Left hindlimb (tissue), 1 donor: ENCODE data around the gene ZC3H7A.
A peak's percentile ranks its signal among the peaks of the same experiment; 100 is the strongest.
"Not testable (repeated sequence)": the region's sequence is repeated elsewhere in the genome, so short reads cannot be mapped to it uniquely, and the experiment has no call there.

ENCODE experiments used
- DNase-seq: peaks from one replicate; pipeline ENCODE4 v3.0.0-alpha.2; 2018

ZC3H7A gene

DNA sequence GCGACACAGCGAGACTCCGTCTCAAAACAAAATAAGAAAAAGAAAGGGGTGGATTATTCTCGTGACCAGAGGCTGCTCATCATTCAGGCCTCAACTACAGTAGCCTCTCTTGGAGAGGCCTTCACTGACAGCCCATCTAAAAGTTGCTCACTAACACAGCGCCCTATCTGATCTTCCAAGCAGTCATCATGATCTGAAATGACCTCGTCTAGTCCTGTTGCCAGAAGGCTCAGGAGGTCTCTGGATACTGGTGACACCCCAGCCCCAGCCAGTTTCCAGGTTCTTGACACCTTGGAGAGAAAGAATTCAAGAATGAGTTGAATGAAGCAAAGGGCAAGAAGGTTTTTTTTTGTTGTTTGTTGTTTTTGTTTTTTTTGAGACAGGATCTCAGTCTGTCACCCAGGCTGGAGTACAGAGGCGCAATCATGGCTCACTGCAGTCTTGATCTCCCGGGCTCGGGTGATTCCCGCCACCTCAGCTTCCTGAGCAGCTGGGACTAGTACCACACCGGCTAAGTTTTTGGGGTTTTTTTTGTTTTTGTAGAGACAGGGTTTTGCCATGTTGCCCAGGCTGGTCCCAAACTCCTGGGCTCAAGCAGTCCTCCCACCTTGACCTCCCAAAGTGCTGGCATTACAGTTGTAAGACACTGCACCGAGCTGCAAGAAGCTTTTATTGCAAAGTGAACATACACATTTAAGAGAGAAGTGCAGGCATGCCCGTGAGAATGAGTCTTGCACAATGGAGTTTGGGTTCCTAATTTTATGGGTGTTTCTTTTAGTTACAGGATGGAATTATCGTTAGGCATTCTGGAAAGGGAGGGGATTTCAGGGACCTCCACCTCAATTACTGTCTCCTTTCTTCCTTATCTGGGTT is 2.7 kb upstream of the ZC3H7A start:
- no peak for DNase-seq

DNA sequence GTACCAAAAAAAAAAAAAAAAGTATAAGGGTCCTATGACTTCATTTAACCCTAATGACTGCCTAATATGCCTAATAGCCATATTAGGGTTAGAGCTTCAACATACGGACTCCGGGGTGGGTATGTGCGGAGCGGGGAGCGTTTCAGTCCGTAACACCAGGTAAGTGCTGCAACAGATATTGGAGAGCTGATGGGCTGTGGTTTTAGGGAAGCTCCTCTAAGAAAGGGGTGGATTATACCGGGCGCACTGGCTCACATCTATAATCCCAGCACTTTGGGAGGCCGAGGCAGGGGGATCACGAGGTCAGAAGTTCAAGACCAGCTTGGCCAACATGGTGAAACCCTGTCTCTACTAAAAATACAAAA is 1.9 kb upstream of the ZC3H7A start:
- no peak for DNase-seq

DNA sequence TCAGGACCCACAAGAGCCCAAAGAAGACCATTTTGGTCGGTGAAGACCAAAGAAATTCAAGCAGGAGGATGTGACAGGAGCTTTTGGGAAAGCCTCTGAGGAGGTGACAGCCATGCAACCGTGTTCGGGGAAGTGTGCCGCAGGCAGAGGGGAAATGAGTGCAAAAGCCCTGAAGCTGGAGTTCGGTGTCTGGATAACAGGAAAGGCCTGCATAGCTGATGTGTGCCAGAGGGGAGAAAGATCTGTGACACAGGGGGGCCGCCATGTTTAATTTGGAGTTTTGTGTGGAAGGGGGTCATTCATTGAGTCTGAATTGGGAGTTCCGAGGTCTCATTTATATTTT is 870 bp upstream of the ZC3H7A start:
- peak; percentile 43 for DNase-seq

DNA sequence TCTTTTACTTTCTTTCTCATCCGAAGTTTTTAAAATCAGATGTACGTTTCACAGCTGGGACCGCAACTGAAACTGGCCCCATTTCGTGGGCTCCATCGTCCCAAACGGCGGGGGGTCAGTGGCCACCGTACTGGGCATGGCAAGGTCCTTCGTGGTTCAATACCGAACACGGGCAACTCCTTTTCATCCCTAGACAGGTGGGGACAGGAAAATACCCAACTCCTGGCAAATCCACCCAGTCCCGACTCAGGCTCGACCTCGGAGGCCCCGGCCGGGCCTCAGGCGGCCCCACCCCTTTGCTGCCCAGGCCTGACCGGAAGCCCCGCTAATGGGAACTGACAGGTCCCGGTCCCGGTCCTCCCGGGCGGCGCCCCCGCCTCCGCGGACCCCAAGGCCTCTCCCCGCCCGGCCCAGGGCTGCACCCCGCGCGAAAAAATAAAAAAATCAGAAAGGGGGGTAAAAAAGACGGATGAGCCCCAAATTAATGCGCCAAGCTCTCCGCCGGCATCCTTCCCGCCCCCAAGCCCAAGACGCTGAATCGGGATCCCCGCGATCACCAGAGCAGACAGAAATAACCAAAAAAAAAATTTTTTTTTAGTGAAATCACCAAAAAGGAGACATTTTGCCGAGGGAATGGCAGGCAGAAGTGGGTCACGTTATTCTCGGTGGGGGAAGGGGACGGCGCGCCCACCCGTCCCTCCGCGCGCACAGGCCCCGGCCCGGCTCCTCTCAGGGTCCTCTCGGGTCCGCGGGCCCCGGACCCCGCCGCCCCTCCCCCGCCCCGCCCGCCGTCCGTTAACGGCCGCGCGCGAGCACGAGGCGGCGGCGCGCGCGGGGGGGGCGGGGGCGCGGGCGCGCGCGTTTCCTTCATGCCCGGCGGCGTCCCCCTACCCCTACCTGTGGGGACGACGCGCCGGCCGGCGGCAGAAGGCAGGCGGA is 562 bp downstream of the ZC3H7A start:
- peak; percentile 68 for DNase-seq

- DNase-seq: no peak
These were observed 1.2 kb downstream of the ZC3H7A start for GRCh38 chr16:11795887-11796226.

- DNase-seq: no peak
These were observed 1.8 kb downstream of the ZC3H7A start for GRCh38 chr16:11794996-11795886.

DNA sequence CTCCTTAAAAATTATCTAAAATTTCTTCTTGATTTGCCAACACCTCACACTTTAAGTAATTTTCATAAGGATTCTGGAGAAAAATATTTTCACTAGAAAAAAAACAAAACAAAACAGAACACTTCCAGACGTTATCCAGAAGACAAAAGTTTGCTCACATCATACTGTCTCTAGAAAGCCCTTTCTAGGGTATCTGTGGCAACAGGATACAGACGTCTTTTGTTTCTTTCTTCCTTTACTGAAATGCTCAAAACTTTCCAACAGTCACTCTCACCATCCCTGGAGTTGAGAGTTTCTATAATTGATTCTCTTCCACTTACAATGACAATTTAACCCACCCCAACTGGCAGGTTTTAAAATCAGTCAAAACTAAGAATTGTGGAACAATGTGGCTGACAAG is 2.6 kb downstream of the ZC3H7A start:
- no peak for DNase-seq

DNA sequence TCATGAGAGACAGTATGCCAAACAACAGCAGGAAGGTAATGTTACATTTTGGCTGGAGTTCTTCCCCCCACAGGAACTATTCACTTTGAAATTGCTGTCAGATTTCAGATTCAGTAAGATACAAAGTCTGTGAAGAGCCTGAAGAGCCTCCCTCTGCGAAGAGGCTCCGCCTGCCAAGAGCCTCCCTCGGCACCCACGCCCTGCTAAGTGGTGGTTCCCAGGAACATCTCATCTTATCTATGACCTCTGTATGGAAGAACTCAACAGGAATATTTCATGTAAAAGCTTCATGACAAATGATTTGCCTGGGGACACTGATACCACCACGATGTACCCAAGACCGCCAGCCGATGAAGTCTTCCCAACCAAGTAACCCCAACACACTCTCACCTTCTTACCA is 3.2 kb downstream of the ZC3H7A start:
- no peak for DNase-seq

DNA sequence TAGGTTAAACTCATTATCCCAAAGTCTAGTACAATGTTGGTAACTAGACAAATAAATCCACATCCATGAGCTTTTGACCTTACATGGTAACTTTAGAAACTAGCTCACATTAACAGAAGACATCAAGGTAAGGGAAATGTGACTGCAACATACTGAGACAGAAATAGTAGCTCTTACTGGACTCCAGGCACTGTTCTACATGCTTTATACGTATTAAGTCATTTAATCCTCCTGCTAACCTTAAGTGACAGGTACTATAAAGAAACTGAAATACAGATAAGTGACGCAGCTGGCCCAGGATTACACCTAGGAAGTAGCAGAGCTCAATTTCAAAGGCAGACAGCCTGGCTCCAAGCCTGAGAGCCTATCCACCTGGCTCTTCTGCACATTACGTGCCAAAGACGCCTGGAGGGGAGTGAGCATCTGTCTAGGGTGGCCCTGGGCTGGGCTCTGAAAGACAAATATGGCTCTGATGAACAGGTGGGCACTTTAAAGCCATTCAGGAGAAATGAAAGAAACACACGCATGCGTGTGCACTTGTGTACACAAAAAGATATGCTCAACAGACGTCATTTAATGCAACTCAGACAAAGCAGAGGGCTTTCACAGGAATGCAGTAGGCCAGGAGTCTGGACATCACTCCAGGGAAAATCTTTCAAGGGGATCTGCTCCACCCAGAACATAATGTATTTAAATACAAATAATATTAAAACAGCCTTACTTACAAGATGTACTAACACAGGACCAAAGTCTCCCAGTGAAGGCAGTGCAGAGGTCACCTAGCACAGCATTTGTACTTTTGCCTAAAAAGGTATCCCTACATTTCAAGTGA is 4.4 kb downstream of the ZC3H7A start:
- DNase-seq: no peak

GRCh38 chr16:11791144-11791828 is 5.8 kb downstream of the ZC3H7A start:
- DNase-seq: no peak

DNA sequence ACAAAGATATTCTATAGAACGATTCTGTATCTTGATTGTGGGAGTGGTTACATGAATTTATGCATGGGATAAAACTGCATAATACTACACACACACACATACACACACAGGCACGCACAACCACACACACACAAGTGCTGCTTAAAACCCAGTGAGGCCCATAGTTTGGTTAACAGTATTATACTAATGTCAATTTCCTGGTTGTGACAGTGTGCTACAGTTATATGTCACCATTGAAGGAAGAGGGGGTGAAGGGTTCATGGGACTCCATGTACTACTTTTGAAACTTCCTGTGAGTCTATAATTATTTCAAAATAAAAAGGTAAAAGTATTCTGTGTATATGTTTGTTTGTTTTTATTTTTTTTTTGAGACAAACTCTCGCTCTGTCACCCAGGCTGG is 8.1 kb downstream of the ZC3H7A start:
- DNase-seq: no peak

DNA sequence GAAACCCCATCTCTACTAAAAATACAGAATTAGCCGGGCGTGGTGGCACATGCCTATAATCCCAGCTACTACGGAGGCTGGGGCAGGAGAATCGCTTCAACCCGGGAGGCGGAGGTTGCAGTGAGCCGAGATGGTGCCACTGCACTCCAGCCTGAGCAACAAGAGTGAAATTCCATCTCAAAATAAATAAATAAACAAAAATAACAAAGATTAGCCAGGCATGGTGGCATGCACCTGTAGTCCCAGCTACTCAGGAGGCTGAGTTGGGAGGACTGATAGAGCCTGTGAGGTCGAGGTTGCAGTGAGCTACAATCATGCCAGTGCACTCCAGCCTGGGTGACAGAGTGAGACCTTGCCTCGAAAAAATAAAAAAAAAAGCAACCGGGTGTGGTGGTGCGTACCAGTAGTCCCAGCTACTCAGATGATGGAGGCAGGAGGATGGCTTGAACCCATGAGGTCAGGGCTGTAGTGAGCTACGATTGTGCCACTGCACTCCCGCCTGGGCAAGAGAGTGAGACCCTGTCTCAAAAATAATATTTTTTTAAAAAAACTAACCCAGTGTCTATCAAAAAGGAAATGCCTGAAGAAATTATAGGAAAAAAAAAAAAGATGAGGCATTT is 12.0 kb downstream of the ZC3H7A start:
- not testable (repeated sequence) for DNase-seq

DNA sequence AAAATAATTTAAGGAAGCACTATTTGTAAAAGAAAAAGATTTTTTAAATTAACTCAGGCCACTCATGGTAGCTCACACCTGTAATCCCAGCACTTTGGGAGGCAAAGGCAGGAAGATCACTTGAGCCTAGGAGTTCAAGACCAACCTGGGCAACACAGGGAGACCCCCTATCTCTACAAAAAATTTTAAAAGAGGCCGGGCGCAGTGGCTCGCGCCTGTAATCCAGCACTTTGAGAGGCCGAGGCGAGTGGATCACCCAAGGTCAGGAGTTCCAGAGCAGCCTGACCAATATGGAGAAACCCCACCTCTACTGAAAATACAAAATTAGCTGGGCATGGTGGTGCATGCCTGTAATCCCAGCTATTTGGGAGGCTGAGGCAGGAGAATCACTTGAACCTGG is 12.7 kb downstream of the ZC3H7A start:
- DNase-seq: not testable (repeated sequence)

GRCh38 chr16:11784038-11784369 is 13.1 kb downstream of the ZC3H7A start:
- no peak for DNase-seq

- no peak for DNase-seq
These were observed 13.6 kb downstream of the ZC3H7A start for GRCh38 chr16:11783319-11784037.

DNA sequence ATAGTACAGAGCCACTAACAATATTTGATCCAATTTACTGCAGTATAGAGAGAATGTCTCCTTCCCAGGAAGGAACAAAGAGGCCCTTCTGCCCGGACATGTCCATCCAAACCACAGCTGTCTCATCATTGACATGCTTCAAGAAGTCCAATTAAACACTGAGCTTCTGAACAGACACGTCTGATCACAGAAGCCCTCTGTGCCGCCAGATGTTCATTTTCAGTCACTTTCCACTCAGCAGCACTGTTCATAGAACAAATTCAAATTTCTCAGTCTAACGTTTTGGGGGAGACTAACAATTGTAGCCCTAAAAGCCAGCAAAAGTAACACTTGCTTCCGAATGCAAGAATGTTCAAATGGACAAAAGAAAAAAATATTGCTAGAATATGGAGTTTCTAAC is 15.3 kb downstream of the ZC3H7A start:
- DNase-seq: no peak

GRCh38 chr16:11780991-11781680 is 15.9 kb downstream of the ZC3H7A start:
- DNase-seq: no peak

DNA sequence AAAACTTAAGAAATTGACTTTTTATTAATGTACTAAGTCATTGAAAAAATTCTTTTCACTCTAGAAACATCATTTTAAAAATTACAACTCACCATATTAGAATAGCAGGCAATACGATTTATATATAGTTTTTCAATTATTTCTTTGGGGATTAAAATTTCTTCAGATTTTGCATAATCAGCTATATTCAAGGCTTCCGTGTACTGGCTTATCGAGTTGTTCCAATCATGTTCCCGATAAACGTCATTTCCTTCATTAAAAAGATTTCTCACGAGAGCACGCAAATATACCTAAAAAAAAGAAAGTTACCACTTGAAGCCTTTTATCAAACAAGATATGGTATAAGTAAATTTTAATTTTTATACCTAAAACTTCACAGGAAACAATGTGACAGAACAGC is 18.0 kb downstream of the ZC3H7A start:
- no peak for DNase-seq

GRCh38 chr16:11774065-11774626 is 22.9 kb downstream of the ZC3H7A start:
- no peak for DNase-seq

DNA sequence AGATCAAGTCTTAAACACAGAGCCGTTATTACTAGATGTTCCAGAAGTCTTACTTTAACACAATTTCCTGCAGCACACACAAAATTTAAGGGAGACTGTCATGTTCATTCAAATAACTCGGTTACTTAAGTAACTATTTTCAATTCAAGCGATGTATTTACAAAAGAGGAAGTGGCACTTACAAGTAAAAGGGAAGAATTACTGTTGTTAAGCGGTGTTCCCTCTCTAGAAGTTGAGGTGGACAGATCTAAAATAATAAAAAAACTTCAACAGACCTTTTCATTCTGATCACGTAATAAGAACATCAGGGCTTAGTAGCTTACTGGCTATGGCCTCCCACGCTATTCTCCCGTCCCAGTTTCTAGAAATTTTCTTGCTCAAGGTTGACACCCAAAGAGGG is 28.2 kb downstream of the ZC3H7A start:
- DNase-seq: no peak
